ENCODE data around the gene HTR3A. TPM values are rescaled to one million over a fixed set of nuclear protein-coding genes. Genes with fewer than 3 reads are reported as not detected.

The HTR3A gene
- total and polyA plus RNA-seq, 2 donors (not counting 1 experiment from before 2014, with no cell fraction given): not detected

DNA sequence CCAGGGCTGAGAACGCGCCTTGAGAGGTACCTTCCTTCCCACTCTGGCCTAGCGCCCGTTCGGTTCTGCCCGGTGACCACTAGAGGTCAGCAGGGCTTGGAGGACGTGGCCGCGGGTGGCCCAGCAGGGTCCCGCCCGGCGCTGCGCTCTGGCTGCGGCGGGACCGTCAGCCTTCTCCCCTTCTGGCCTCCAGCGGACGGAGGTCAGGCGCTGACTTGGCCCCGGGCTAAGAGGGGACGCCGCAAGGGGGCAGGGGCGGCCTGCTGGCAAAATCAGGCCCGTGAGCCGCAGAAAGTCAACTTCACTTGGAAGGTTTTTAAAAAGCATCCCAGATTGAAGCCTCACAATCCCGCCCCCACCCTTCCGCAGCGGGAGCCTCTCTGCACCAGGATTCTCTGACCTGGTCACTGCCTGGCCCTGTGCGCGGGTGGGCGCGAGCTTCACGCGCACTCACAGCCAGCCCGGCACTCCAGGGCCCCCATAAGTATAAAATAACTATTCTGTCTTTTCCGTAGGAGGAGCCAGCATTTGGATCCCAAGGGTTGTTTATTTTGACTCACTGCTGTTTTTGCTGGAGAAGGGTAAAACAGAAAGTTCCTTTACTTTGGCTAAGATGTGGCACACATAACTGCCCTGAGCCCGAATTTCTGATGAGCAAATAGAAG, 61.4 kb downstream of the HTR3A start:
- peak overlapping the region in 3 of 4 experiments; percentile 31 to 48 (median 42) for H3K4me3 ChIP-seq (replicated peaks in 1 of 4; ENCODE audit: control extremely low read depth in 1 of 4, insufficient read depth in 1 of 4, low read depth in 3 of 4, low read length in 4 of 4)
- H3K27ac ChIP-seq (ENCODE audit: insufficient read depth, low read length): no peak overlapping the region
- H4K20me1 ChIP-seq (ENCODE audit: control insufficient read depth, extremely low read depth, insufficient read depth, low read length): no peaks in the 10 kb centered on the region
- H3K27me3 ChIP-seq (ENCODE audit: control insufficient read depth, insufficient read depth, low read length): no peaks in the 10 kb centered on the region
- no peak for TF ChIP-seq EZH2 (IDR thresholded peaks at IDR 0.05; ENCODE audit: low read length, missing control alignments)
- TF ChIP-seq, protein P1, sequence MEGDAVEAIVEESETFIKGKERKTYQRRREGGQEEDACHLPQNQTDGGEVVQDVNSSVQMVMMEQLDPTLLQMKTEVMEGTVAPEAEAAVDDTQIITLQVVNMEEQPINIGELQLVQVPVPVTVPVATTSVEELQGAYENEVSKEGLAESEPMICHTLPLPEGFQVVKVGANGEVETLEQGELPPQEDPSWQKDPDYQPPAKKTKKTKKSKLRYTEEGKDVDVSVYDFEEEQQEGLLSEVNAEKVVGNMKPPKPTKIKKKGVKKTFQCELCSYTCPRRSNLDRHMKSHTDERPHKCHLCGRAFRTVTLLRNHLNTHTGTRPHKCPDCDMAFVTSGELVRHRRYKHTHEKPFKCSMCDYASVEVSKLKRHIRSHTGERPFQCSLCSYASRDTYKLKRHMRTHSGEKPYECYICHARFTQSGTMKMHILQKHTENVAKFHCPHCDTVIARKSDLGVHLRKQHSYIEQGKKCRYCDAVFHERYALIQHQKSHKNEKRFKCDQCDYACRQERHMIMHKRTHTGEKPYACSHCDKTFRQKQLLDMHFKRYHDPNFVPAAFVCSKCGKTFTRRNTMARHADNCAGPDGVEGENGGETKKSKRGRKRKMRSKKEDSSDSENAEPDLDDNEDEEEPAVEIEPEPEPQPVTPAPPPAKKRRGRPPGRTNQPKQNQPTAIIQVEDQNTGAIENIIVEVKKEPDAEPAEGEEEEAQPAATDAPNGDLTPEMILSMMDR (conservative IDR thresholded peaks at IDR 0.05 in 1 of 2, IDR thresholded peaks at IDR 0.05 in 1 of 2; ENCODE audit: low read depth in 1 of 2, low read length in 2 of 2): peak; percentile 61 to 70
- no peak overlapping the region for H2AFZ ChIP-seq (ENCODE audit: low read length)
- H3K79me2 ChIP-seq (ENCODE audit: control insufficient read depth, insufficient read depth, low read length): no peaks in the 10 kb centered on the region
- no peaks in the 10 kb centered on the region for H3K36me3 ChIP-seq (ENCODE audit: control insufficient read depth, insufficient read depth, low read length)
- no peak overlapping the region for H3K9ac ChIP-seq (ENCODE audit: insufficient read depth, low read length)
- DNase-seq (ENCODE audit: low read depth in 2 of 2): peak; percentile 19 to 86
- H3K9me3 ChIP-seq (ENCODE audit: control insufficient read depth, insufficient read depth, low read depth, low read length): no peaks in the 10 kb centered on the region
- H3K4me1 ChIP-seq (ENCODE audit: control insufficient read depth, extremely low read depth, insufficient read depth, low read length): no peaks in the 10 kb centered on the region
- peak overlapping the region; percentile 70 for H3K4me2 ChIP-seq (ENCODE audit: extremely low read depth, insufficient read depth, low read length)

DNA sequence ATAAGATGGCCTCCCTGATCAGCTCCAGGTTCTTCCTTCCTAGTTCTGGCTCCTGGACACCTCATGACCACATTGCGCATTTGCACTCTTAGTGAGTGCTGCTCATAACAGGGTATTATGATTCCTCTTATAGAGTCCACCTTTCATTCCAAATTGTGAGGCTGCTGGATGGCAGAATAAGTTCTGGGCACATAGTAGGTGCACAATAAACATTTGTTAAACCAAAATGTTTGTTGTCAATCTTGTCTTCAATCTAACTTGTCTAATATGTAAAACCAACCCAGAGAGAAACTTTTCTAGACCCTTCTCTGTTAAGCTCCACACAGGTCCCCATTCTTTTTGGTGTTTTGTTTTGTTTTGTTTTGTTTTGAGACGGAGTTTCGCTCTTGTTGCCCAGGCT, 62.0 kb downstream of the HTR3A start:
- Histone ChIP-seq H4K20me1 (ENCODE audit: control insufficient read depth, extremely low read depth, insufficient read depth, low read length) (no peaks in the 10 kb centered on the region), H3K4me3 (replicated peaks in 1 of 4; ENCODE audit: control extremely low read depth in 1 of 4, insufficient read depth in 1 of 4, low read depth in 3 of 4, low read length in 4 of 4) (peak overlapping the region in 1 of 4 experiments; percentile 31)

DNA sequence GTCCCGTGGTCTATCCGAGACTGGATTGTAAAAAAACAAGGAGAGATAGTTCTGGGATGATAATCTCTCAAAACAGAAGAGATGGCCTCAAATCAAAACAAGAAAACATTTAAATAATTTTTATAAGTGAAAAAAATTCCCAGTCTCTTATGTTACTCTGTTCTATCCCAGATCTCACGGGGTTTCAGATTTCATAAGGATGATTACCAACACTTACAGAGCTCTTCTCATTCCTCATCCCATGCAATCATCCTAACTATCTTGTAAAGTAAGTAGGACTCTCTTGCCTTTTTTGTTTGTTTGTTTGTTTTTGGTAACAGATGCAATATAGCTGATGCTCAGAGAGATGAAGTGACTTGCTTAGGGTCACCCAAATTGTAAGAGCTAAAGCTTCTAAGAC, 64.6 kb downstream of the HTR3A start:
- no peaks in the 10 kb centered on the region for H4K20me1 ChIP-seq (ENCODE audit: control insufficient read depth, extremely low read depth, insufficient read depth, low read length)
- TF ChIP-seq, protein P1 (conservative IDR thresholded peaks at IDR 0.05 in 1 of 2, IDR thresholded peaks at IDR 0.05 in 1 of 2; ENCODE audit: low read depth in 1 of 2, low read length in 2 of 2): no peak
- TF ChIP-seq EZH2 (IDR thresholded peaks at IDR 0.05; ENCODE audit: low read length, missing control alignments): no peak
- H3K4me2 ChIP-seq (ENCODE audit: extremely low read depth, insufficient read depth, low read length): no peak overlapping the region
- no peaks in the 10 kb centered on the region for H3K4me1 ChIP-seq (ENCODE audit: control insufficient read depth, extremely low read depth, insufficient read depth, low read length)
- no peak overlapping the region for H3K9ac ChIP-seq (ENCODE audit: insufficient read depth, low read length)
- no peaks in the 10 kb centered on the region for H3K9me3 ChIP-seq (ENCODE audit: control insufficient read depth, insufficient read depth, low read depth, low read length)
- no peaks in the 10 kb centered on the region for H3K27me3 ChIP-seq (ENCODE audit: control insufficient read depth, insufficient read depth, low read length)
- no peak overlapping the region for H3K4me3 ChIP-seq (replicated peaks in 1 of 4; ENCODE audit: control extremely low read depth in 1 of 4, insufficient read depth in 1 of 4, low read depth in 3 of 4, low read length in 4 of 4)
- H3K27ac ChIP-seq (ENCODE audit: insufficient read depth, low read length): no peak overlapping the region
- no peaks in the 10 kb centered on the region for H3K36me3 ChIP-seq (ENCODE audit: control insufficient read depth, insufficient read depth, low read length)
- peak in 1 of 2 donors; percentile 46 for DNase-seq (ENCODE audit: low read depth in 2 of 2)
- H2AFZ ChIP-seq (ENCODE audit: low read length): no peak overlapping the region
- H3K79me2 ChIP-seq (ENCODE audit: control insufficient read depth, insufficient read depth, low read length): no peaks in the 10 kb centered on the region

More for the DNA sequence above, 62.0 kb downstream of the HTR3A start:
- TF ChIP-seq EZH2 (IDR thresholded peaks at IDR 0.05; ENCODE audit: low read length, missing control alignments): no peak
- TF ChIP-seq, protein P1 (conservative IDR thresholded peaks at IDR 0.05 in 1 of 2, IDR thresholded peaks at IDR 0.05 in 1 of 2; ENCODE audit: low read depth in 1 of 2, low read length in 2 of 2): no peak
- Histone ChIP-seq H3K27ac (ENCODE audit: insufficient read depth, low read length) (no peak overlapping the region), H3K79me2 (ENCODE audit: control insufficient read depth, insufficient read depth, low read length) (no peaks in the 10 kb centered on the region), H3K36me3 (ENCODE audit: control insufficient read depth, insufficient read depth, low read length) (no peaks in the 10 kb centered on the region), H3K9ac (ENCODE audit: insufficient read depth, low read length) (no peak overlapping the region), H2AFZ (ENCODE audit: low read length) (no peak overlapping the region), H3K9me3 (ENCODE audit: control insufficient read depth, insufficient read depth, low read depth, low read length) (no peaks in the 10 kb centered on the region), H3K27me3 (ENCODE audit: control insufficient read depth, insufficient read depth, low read length) (no peaks in the 10 kb centered on the region), H3K4me2 (ENCODE audit: extremely low read depth, insufficient read depth, low read length) (no peak overlapping the region), H3K4me1 (ENCODE audit: control insufficient read depth, extremely low read depth, insufficient read depth, low read length) (no peaks in the 10 kb centered on the region)
- no peak for DNase-seq (ENCODE audit: low read depth in 2 of 2)

Other genes starting within 250 kb of the HTR3A start
- gene ZW10, start 201.4 kb upstream of the HTR3A start, total RNA-seq: 13.5 and 15.9 TPM in 2 replicates
- gene ZW10, start 201.4 kb upstream of the HTR3A start, polyA plus RNA-seq: 15.4 and 19.3 TPM in 2 replicates
- gene CLDN25, start 195.3 kb upstream of the HTR3A start, total RNA-seq: not detected in 2 replicates
- not detected in 2 replicates for gene CLDN25, start 195.3 kb upstream of the HTR3A start, polyA plus RNA-seq
- gene USP28, start 99.5 kb upstream of the HTR3A start, total RNA-seq: 37.7 and 38.0 TPM in 2 replicates
- 22.4 and 27.4 TPM in 2 replicates for gene USP28, start 99.5 kb upstream of the HTR3A start, polyA plus RNA-seq
- not detected in 2 replicates for gene HTR3B, start 70.3 kb upstream of the HTR3A start, total RNA-seq
- not detected in 2 replicates for gene HTR3B, start 70.3 kb upstream of the HTR3A start, polyA plus RNA-seq
- 0.26 TPM in 1 of 2 replicates, not detected in the other for gene ZBTB16, start 84.6 kb downstream of the HTR3A start, total RNA-seq
- not detected in 2 replicates for gene ZBTB16, start 84.6 kb downstream of the HTR3A start, polyA plus RNA-seq